GM12872 (cell line): ENCODE measurements around the gene POLRMT.

Experiments used
- TF ChIP-seq, protein P1 (sequence below): IDR thresholded peaks from 3 replicates; pipeline ENCODE4 v1.5.1; 2011; ENCODE audit warnings: low read depth, mild to moderate bottlenecking, low read length, moderate library complexity; ENCODE audit not compliant: insufficient read depth

The POLRMT gene

DNA sequence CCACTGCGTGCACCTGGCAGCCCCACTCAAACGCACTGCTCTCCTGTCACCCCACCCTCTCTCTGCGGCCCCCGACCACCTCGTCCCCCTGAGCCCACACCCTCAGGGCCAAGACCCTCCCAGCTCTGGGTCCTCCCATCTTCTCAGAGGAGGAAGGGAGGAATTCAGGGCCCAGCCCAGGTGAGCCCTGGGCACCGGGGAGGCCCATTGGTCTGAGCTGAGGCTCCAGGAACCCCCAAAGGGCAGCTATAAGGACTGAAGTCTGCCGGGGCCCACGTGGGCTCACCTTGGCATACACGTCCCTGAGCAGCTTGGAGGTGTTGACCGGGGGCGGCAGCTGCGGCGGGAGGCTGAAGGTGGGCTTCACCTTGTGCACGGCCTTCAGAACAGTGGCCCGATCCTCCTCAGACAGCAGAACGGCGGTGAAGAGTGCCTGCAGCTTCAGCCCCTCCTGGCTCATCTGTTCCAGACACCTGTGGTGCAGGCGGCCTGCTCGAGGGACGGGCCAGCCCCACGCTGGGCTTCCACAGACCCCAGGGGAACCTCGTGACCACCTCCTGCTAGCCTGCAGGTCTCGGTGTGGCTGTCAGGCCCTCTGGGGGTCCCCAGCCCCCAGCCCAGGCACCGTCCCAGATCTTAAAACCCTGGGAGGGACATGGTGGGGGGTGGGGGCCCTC is 8.8 kb downstream of the POLRMT start:
- TF ChIP-seq, protein P1, sequence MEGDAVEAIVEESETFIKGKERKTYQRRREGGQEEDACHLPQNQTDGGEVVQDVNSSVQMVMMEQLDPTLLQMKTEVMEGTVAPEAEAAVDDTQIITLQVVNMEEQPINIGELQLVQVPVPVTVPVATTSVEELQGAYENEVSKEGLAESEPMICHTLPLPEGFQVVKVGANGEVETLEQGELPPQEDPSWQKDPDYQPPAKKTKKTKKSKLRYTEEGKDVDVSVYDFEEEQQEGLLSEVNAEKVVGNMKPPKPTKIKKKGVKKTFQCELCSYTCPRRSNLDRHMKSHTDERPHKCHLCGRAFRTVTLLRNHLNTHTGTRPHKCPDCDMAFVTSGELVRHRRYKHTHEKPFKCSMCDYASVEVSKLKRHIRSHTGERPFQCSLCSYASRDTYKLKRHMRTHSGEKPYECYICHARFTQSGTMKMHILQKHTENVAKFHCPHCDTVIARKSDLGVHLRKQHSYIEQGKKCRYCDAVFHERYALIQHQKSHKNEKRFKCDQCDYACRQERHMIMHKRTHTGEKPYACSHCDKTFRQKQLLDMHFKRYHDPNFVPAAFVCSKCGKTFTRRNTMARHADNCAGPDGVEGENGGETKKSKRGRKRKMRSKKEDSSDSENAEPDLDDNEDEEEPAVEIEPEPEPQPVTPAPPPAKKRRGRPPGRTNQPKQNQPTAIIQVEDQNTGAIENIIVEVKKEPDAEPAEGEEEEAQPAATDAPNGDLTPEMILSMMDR: no peak

DNA sequence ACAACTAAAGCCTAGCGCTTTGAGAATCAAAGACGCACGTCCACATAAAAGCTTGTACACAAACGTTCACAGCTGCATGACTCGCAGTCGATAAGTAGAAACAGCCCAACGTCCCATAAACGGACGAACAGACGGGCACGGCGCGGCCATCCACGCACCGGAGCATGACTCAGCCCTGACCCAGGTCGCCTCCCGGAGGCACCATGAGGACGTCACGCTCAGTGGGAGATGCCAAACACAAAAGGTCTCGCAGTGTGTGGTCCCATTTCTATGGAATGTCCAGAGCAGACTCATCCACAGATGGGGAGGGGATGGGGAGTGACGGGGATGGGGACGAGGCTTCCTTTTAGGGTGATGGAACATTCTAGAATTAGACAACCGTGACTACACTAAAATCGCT is 9.4 kb downstream of the POLRMT start:
- TF ChIP-seq, protein P1: no peak

DNA sequence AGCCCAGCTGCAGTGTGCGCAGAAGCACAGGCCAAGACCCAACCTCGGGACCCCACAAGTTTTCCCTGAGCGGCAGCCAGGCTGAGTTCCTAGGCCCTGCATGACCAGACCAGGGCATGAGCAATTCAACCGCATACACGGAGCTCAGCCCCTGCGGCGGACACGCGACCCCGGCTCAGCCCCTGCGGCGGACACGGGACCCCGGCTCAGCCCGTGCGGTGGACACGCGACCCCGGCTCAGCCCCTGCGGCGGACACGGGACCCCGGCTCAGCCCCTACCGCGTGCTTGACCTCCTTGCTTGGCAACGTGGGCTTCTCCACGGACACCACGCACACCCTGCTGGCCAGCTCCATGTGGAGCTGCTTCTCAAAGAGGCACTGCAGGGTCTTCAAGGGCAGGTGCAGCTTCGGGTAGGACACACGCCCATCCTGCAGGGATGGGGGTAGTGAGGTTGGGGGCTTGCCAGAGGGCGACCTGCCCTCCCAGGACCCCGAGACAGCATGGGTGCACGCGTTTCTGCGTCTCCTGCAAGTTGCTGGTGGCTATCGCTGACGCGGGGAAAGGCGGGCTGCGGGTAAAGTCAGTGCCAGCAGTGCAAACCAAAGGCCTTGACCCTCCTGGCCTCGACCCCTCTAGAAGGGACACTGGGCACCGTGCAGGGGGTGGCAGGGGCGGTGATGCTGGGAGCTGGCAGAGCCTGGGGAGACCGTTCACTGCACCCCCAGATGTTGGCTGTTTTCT is 10.0 kb downstream of the POLRMT start:
- TF ChIP-seq, protein P1: no peak

DNA sequence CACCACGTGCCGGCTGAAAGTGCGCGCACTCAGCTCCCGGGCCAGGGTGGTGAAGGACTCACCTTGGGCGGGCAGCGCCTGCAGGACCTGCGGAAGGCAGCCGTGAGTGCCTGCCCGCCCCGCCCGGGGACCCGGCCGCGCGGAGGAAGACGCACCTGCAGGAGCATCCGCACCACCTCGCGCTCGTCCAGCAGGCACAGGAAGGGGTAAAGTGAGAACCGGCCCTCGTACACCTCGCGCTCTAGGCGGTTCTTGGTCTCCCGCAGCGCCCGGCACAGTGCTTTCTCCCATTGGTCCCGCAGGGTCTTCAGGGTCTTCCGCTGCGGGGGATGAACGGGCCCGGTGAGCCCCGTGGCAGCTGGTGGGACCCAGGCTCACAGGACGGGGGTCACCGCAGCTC is 10.7 kb downstream of the POLRMT start:
- TF ChIP-seq, protein P1: no peak

DNA sequence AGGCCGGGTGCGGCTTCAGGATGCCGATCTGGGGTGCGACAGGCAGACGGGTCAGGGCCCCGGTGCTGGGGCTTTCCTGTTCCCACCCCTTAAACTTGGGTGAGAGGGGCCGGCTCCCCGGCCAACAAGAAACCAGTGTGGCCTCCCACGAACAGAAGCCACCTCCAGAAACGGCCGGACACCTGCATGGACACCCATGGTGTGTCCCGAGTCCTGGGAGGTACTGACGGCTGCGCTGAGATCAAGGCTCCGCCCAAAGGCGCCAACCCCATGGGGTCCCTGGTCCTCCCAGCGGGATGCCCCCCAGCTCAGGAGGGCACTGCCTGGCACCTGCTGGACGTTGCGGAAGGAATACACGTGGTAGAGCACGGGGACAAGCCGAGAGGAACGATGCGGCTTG is 11.5 kb downstream of the POLRMT start:
- TF ChIP-seq, protein P1: no peak

DNA sequence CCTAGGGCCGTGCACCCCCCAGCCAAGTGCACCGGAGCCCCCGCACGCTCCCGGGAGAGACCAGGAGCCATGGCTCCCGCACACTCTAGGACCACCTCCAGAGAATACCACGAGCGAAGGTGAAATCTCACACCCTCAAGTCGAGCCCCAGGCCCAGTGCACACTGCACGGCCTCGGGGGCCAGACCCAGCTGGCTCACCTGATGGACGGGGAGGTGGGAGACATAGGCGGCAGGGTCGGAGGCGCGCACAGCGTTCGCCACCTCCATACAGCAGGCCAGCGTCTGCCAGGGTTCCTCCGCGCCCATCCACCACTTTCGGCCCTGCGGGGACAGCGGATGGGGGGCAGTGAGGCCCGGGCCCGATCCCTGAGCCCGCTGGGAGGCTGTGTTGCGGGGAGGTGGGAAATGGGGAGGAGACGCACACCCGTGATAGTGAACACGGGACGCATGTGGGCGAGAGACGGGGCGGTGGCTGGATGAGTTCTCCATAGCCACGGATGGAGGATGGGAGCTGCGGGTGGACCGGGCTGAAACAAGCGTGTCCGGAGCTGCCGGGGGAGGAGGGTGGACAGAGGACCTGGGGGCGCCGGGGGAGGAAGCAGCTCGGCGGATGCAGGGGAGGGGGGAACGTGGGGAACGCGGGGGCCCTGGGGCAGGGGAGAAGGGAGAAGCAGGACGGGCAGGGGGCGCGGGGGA is 13.0 kb downstream of the POLRMT start:
- TF ChIP-seq, protein P1: no peak

DNA sequence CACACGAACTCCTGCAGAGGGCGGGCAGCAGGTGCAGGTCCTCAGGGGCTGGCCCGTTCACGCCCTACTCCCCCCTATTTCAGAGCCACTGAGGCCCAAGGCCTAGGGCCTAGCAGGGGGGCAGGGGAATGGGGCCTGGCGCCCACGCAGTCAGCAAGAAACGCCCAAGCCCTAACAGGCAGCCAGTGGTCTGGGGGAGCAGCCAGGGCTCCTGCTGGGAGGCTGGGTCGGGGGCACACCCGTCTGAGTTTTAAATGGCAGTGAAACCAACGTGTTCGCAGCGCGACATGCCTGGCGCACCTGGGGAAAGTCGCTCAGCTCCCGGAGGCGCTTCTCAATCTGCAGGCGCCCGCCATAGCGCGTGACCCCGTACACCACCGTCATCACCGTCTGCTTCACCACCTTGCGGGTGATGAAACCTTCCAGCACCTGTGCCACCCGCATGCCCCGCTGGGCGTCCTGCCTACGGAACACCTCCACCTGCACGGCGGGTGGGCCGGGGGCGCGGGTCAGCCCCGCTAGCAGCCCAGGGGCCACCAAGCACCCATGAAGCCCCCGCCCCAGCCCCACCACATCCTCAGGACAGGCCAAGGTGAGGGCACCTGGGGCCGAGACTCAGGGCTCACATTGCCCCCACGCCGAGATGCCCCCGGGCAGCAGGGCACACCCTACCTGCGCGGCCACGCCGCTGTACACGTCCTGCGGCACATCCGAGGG is 13.9 kb downstream of the POLRMT start:
- TF ChIP-seq, protein P1: no peak
